ENCODE measurements around the gene SPAST.
"Not testable (repeated sequence)": the region's sequence is repeated elsewhere in the genome, so short reads cannot be mapped to it uniquely, and the experiment has no call there.

The SPAST gene

DNA sequence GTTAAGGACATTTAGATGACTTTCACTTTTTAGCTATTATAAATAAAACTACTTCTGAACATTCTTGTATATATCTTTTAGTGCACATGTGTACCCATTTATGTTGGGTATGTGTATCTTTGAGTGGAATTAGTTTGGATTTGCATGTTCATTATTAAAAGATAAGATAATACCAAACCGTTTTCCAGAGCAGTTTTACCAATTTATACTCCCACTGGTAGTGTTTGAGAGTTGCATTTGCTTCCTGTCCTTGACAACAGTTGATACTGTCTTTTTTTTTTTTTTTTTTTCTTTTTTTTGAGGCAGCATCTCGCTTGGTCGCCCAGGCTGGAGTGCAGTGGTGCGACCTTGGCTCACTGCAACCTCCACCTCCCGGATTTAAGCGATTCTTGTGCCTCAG is 125.7 kb downstream of the SPAST start:
- H3K9me3 ChIP-seq (ENCODE audit: control insufficient read depth in 1 of 2, low read length in 2 of 2): no peaks in the 10 kb centered on the region
- H3K27ac ChIP-seq (ENCODE audit: low read length): no peak overlapping the region
- no peaks in the 10 kb centered on the region for H3K4me1 ChIP-seq (ENCODE audit: control insufficient read depth in 1 of 2, insufficient read depth in 2 of 2, low read length in 2 of 2)
- no peaks in the 10 kb centered on the region for H3K27me3 ChIP-seq (ENCODE audit: low read depth, low read length)
- peaks cover 15 to 19% of the 10 kb centered on the region in 2 donors for H3K36me3 ChIP-seq (ENCODE audit: control insufficient read depth in 1 of 2, insufficient read depth in 2 of 2, low read length in 2 of 2)
- H3K4me3 ChIP-seq (ENCODE audit: low read depth in 1 of 2, low read length in 2 of 2): no peak overlapping the region

DNA sequence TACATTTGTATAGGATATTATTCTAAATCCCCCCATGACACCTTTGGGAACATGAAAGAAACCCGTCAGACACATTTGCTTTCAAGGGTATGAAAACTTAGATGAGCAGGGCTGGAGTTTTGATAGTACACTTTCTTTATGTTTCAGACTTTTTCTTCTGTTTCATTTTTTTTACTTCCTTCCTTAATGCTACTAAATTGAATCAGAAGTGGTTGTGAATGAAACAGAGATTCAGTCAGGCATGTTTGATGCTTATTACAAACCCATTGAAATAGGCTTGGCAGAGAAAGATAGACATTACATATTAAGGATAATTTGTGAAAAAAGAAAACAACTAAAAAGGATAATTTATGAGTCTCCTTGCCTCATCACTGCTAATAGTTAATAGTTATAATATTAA is 129.1 kb downstream of the SPAST start:
- H3K27me3 ChIP-seq (ENCODE audit: low read depth, low read length): no peaks in the 10 kb centered on the region

DNA sequence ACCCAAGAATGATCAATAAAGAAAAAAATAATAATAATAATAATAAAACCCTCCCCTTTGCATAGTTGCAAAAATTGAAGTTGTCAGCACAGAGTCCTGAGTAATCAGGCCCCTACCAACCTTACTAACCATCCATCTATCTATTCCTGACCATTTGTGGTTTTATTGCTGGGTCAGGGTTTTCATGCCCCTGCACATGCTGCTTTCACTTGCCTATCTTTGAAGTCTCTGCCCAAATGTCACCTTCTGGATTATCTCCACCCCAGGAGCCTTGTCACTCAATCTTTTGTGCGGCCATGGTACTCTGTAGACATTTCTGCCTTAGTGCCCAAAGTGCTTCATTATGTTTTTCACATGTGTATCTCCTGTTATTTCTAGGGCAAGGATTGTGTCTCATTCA is 137.5 kb downstream of the SPAST start:
- no peak overlapping the region for H3K27ac ChIP-seq (ENCODE audit: low read length)
- no peak overlapping the region for H3K4me3 ChIP-seq (ENCODE audit: low read depth in 1 of 2, low read length in 2 of 2)
- H3K36me3 ChIP-seq (ENCODE audit: control insufficient read depth in 1 of 2, insufficient read depth in 2 of 2, low read length in 2 of 2): peaks cover 22 to 24% of the 10 kb centered on the region in 2 donors
- no peaks in the 10 kb centered on the region for H3K4me1 ChIP-seq (ENCODE audit: control insufficient read depth in 1 of 2, insufficient read depth in 2 of 2, low read length in 2 of 2)
- H3K9me3 ChIP-seq (ENCODE audit: control insufficient read depth in 1 of 2, low read length in 2 of 2): no peaks in the 10 kb centered on the region
- no peaks in the 10 kb centered on the region for H3K27me3 ChIP-seq (ENCODE audit: low read depth, low read length)

More for the DNA sequence above, 129.1 kb downstream of the SPAST start:
- no peak overlapping the region for H3K27ac ChIP-seq (ENCODE audit: low read length)
- H3K9me3 ChIP-seq (ENCODE audit: control insufficient read depth in 1 of 2, low read length in 2 of 2): no peaks in the 10 kb centered on the region
- H3K36me3 ChIP-seq (ENCODE audit: control insufficient read depth in 1 of 2, insufficient read depth in 2 of 2, low read length in 2 of 2): peaks cover 14 to 16% of the 10 kb centered on the region in 2 donors
- H3K4me3 ChIP-seq (ENCODE audit: low read depth in 1 of 2, low read length in 2 of 2): no peak overlapping the region
- H3K4me1 ChIP-seq (ENCODE audit: control insufficient read depth in 1 of 2, insufficient read depth in 2 of 2, low read length in 2 of 2): no peaks in the 10 kb centered on the region

DNA sequence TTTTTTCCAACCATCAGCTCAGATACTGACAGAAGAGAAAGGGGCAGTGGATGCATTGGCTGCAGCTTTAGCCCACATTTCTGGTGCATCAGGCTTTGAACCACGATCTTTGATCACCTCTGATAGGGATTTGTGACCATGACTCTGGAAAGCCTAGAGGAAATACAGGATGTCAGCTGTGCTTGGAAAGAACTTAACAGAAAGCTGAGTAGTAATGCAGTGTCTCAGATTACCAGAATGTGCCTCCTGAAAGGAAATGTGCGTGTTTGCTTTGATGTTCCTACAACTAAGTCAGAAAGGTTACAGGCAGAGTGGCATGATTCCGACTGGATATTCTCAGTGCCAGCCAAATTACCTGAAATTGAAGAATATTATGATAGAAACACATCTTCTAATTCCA is 140.1 kb downstream of the SPAST start:
- H3K4me1 ChIP-seq (ENCODE audit: control insufficient read depth in 1 of 2, insufficient read depth in 2 of 2, low read length in 2 of 2); H3K4me3 ChIP-seq (ENCODE audit: low read depth in 1 of 2, low read length in 2 of 2); H3K9me3 ChIP-seq (ENCODE audit: control insufficient read depth in 1 of 2, low read length in 2 of 2); H3K27ac ChIP-seq (ENCODE audit: low read length); H3K27me3 ChIP-seq (ENCODE audit: low read depth, low read length): not testable (repeated sequence)
- peaks cover 8 to 15% of the 10 kb centered on the region in 2 donors for H3K36me3 ChIP-seq (ENCODE audit: control insufficient read depth in 1 of 2, insufficient read depth in 2 of 2, low read length in 2 of 2)

Measured in muscle layer of duodenum (tissue), 2 donors.